ENCODE measurements around the gene DOCK4. TPM values are rescaled to one million over a fixed set of nuclear protein-coding genes. Genes with fewer than 3 reads are reported as not detected.
A peak's percentile ranks its signal among the peaks of the same experiment; 100 is the strongest.

Gene DOCK4
- total RNA-seq, 4 donors from 2014 or later = 9.9 to 30.9 (median 13.7) TPM

DNA sequence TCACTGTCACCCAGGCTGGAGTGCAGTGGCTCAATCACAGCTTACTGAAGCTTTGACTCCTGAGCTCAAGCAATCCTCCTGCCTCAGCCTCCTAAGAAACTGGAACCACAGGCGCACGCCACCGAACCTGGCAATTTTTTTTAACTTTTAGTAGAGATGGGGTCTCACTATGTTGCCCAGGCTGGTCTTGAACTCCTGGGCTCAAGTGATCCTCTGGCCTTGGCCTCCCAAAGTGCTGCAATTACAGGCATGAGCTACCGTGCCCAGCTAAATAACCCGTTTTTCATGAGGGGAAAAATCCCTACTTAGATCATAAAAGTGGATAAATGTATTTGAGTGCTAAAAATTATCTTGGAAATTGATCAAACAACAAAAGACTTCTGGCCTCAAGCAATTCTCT is 443.4 kb downstream of the DOCK4 start:
- peaks cover 0 to 24% (median 0%) of the 10 kb centered on the region in 3 donors for H3K36me3 ChIP-seq
- intact Hi-C loops (cut with DNase I) = loop anchor here (10.0 kb wide), 2 partner anchors 432 to 652 kb away; no protein-coding TSS in a partner anchor

DNA sequence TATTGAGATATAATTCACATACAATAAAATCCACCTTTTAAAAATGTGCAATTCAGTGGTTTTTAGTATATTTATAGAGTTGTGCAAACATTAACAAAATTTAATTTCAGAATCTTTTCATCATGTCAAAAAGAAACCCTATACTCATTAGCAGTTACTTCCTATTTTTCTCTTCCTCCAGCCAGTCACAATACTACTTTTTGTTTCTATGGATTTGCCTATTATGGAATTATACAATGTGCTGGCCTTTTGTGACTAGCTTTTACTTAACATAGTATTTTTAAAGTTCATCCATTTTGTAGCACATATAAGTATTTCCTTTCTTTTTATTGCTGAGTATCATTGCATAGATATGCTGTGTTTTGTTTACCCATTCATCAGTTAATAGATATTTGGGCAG is 444.0 kb downstream of the DOCK4 start:
- DNase-seq = no peak

More for the DNA sequence above, 443.4 kb downstream of the DOCK4 start:
- Histone ChIP-seq H3K27ac (no peak overlapping the region), H3K4me3 (no peak overlapping the region), H3K9me3 (no peaks in the 10 kb centered on the region), H3K4me1 (peaks cover 0 to 13% (median 0%) of the 10 kb centered on the region in 3 donors), H3K27me3 (no peaks in the 10 kb centered on the region)
- DNase-seq = no peak
- WGBS, 2 donors = 60 to 63% methylated on average over 3 to 5 of the region's 5 CpGs
- TF ChIP-seq POLR2A (IDR thresholded peaks at IDR 0.05) = no peak
- TF ChIP-seq, protein P1, sequence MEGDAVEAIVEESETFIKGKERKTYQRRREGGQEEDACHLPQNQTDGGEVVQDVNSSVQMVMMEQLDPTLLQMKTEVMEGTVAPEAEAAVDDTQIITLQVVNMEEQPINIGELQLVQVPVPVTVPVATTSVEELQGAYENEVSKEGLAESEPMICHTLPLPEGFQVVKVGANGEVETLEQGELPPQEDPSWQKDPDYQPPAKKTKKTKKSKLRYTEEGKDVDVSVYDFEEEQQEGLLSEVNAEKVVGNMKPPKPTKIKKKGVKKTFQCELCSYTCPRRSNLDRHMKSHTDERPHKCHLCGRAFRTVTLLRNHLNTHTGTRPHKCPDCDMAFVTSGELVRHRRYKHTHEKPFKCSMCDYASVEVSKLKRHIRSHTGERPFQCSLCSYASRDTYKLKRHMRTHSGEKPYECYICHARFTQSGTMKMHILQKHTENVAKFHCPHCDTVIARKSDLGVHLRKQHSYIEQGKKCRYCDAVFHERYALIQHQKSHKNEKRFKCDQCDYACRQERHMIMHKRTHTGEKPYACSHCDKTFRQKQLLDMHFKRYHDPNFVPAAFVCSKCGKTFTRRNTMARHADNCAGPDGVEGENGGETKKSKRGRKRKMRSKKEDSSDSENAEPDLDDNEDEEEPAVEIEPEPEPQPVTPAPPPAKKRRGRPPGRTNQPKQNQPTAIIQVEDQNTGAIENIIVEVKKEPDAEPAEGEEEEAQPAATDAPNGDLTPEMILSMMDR (IDR thresholded peaks at IDR 0.05) = no peak

GRCh38 chr7:111760043-111760442 is 446.2 kb downstream of the DOCK4 start:
- H3K9me3 ChIP-seq = no peaks in the 10 kb centered on the region
- no peak for TF ChIP-seq POLR2A (IDR thresholded peaks at IDR 0.05)
- TF ChIP-seq, protein P1 (IDR thresholded peaks at IDR 0.05) = no peak
- intact Hi-C loops (cut with DNase I) = loop anchor here (10.0 kb wide), 2 partner anchors 435 to 655 kb away; no protein-coding TSS in a partner anchor
- DNase-seq = no peak
- H3K36me3 ChIP-seq = peaks cover 0 to 26% (median 0%) of the 10 kb centered on the region in 3 donors
- 80 to 85% methylated on average over 8 of the region's 8 CpGs for WGBS, 2 donors
- H3K4me1 ChIP-seq = no peaks in the 10 kb centered on the region
- no peak overlapping the region for H3K27ac ChIP-seq
- no peak overlapping the region for H3K4me3 ChIP-seq
- no peaks in the 10 kb centered on the region for H3K27me3 ChIP-seq

More for the DNA sequence above, 444.0 kb downstream of the DOCK4 start:
- Histone ChIP-seq H3K27ac (no peak overlapping the region), H3K4me3 (no peak overlapping the region), H3K9me3 (no peaks in the 10 kb centered on the region), H3K4me1 (peaks cover 0 to 13% (median 0%) of the 10 kb centered on the region in 3 donors), H3K36me3 (peaks cover 0 to 26% (median 0%) of the 10 kb centered on the region in 3 donors), H3K27me3 (no peaks in the 10 kb centered on the region)
- TF ChIP-seq, protein P1 (IDR thresholded peaks at IDR 0.05) = no peak
- TF ChIP-seq POLR2A (IDR thresholded peaks at IDR 0.05) = no peak
- intact Hi-C loops (cut with DNase I) = loop anchor here (10.0 kb wide), 2 partner anchors 433 to 653 kb away; no protein-coding TSS in a partner anchor

- intact Hi-C loops (cut with DNase I) = loop anchor here (5.0 kb wide), 1 partner anchor 94 kb away; no protein-coding TSS in a partner anchor
- DNase-seq = no peak
- H3K9me3 ChIP-seq = no peaks in the 10 kb centered on the region
- no peak for TF ChIP-seq POLR2A (IDR thresholded peaks at IDR 0.05)
- TF ChIP-seq, protein P1 (IDR thresholded peaks at IDR 0.05) = no peak
- H3K36me3 ChIP-seq = peaks cover 0 to 35% (median 0%) of the 10 kb centered on the region in 3 donors
- H3K4me3 ChIP-seq = no peak overlapping the region
- no peak overlapping the region for H3K27ac ChIP-seq
- no peaks in the 10 kb centered on the region for H3K27me3 ChIP-seq
- no peaks in the 10 kb centered on the region for H3K4me1 ChIP-seq
- 69 to 93% methylated on average over 2 to 5 of the region's 5 CpGs for WGBS, 2 donors
These were observed 447.9 kb downstream of the DOCK4 start for GRCh38 chr7:111758332-111758731.

GRCh38 chr7:111756687-111757178 is 449.5 kb downstream of the DOCK4 start:
- no peaks in the 10 kb centered on the region for H3K27me3 ChIP-seq
- WGBS, 2 donors = 71 to 72% methylated on average over 11 of the region's 11 CpGs
- H3K36me3 ChIP-seq = peaks cover 0 to 35% (median 0%) of the 10 kb centered on the region in 3 donors
- no peaks in the 10 kb centered on the region for H3K4me1 ChIP-seq
- peak overlapping the region in 1 of 4 donors; percentile 9 for H3K4me3 ChIP-seq
- no peak for DNase-seq
- TF ChIP-seq, protein P1 (IDR thresholded peaks at IDR 0.05) = no peak
- TF ChIP-seq POLR2A (IDR thresholded peaks at IDR 0.05) = no peak
- no peaks in the 10 kb centered on the region for H3K9me3 ChIP-seq
- intact Hi-C loops (cut with DNase I) = loop anchor here (5.0 kb wide), 1 partner anchor 96 kb away; no protein-coding TSS in a partner anchor
- H3K27ac ChIP-seq = peak overlapping the region in 1 of 4 donors; percentile 54

Measured in esophagus squamous epithelium (tissue), 5 donors.